Loucy (cell line): Measurements from ENCODE around the gene MT4.

Experiments
- H2AFZ ChIP-seq: fragments of 200-600 bp; sonication (generic); 2 replicates; pipeline ENCODE4 v1.6.0; 2016; ENCODE audit warnings: antibody characterized with exemption, mild to moderate bottlenecking, low read length, moderate library complexity
- H3F3A ChIP-seq: fragments of 200-600 bp; 2 replicates; pipeline ENCODE4 v1.6.0; 2016; ENCODE audit warnings: antibody characterized with exemption, low read depth, mild to moderate bottlenecking
- H3K27me3 ChIP-seq: fragments of 200-600 bp; sonication (generic); 2 replicates; pipeline ENCODE4 v1.6.1; 2014; ENCODE audit warnings: low read length, mild to moderate bottlenecking; ENCODE audit not compliant: insufficient read depth, poor library complexity, severe bottlenecking
- H3K36me3 ChIP-seq: fragments of 200-600 bp; sonication (generic); 2 replicates; pipeline ENCODE4 v1.6.1; 2016; ENCODE audit warnings: low read length; ENCODE audit not compliant: insufficient read depth
- H3K4me1 ChIP-seq: fragments of 200-600 bp; sonication (generic); 2 replicates; pipeline ENCODE4 v1.5.1; 2014; ENCODE audit warnings: low read length, mild to moderate bottlenecking; ENCODE audit not compliant: insufficient read depth, poor library complexity, severe bottlenecking
- H3K4me2 ChIP-seq: fragments of 200-600 bp; sonication (generic); 2 replicates; pipeline ENCODE4 v1.6.0; 2014; ENCODE audit warnings: antibody characterized with exemption, low read length, low read depth, mild to moderate bottlenecking; ENCODE audit not compliant: poor library complexity, severe bottlenecking
- H3K4me3 ChIP-seq: fragments of 200-600 bp; sonication (generic); 2 replicates; pipeline ENCODE4 v1.5.1; 2014; ENCODE audit warnings: low read length, mild to moderate bottlenecking, mixed read lengths; ENCODE audit not compliant: poor library complexity, severe bottlenecking
- H3K79me2 ChIP-seq: fragments of 200-600 bp; sonication (generic); 2 replicates; pipeline ENCODE4 v1.6.1; 2014; ENCODE audit warnings: low read length; ENCODE audit not compliant: insufficient read depth
- H3K9ac ChIP-seq: fragments of 200-600 bp; sonication (generic); 2 replicates; pipeline ENCODE4 v1.6.0; 2014; ENCODE audit warnings: mild to moderate bottlenecking, low read depth, low read length, moderate library complexity; ENCODE audit not compliant: poor library complexity, severe bottlenecking
- H3K9me2 ChIP-seq: fragments of 200-600 bp; sonication (generic); replicated peaks from 2 replicates; pipeline ENCODE4 v1.6.1; 2016; ENCODE audit warnings: low read depth, low read length, mixed read lengths
- H3K9me3 ChIP-seq: fragments of 200-600 bp; sonication (generic); 2 replicates; pipeline ENCODE4 v1.6.1; 2014; ENCODE audit warnings: mild to moderate bottlenecking, antibody characterized with exemption, low read length, low read depth; ENCODE audit not compliant: insufficient read depth
- H4K20me1 ChIP-seq: fragments of 200-600 bp; sonication (generic); 2 replicates; pipeline ENCODE4 v1.6.0; 2014; ENCODE audit warnings: antibody characterized with exemption, low read length, mild to moderate bottlenecking; ENCODE audit not compliant: insufficient read depth, poor library complexity, severe bottlenecking
- EZH2phosphoT487 ChIP-seq: fragments of 200-600 bp; IDR thresholded peaks from 2 replicates; pipeline ENCODE4 v1.6.1; 2018; ENCODE audit warnings: antibody characterized with exemption, mild to moderate bottlenecking, moderate library complexity, borderline replicate concordance
- TF ChIP-seq, protein P1 (sequence below): fragments of 200-600 bp; sonication (generic); conservative IDR thresholded peaks from 2 replicates; pipeline ENCODE4 v1.5.1; 2014; ENCODE audit warnings: mild to moderate bottlenecking, antibody characterized with exemption, low read length

The MT4 gene

DNA sequence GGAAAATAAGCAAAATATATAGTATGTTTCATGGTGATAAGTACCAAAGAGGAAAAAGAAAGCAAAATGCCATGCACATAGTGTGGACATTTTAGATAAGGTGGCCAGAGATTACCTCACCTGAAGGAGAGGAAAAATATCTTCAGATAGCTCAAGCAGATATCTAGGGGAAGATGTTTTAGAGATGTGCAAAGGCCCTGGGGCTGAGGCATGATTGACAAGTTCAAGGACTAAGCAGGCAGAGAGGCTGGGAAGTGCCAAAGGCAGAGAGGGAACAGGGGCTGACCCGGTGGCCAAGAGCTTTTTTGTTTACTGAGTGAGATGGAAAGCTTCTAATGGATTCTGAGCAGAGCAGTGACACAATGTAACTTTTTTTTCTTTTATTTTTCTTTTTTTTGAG lies 4.4 kb upstream of the MT4 start:
- H3K4me3 ChIP-seq, result no peak overlapping the region
- no peak for TF ChIP-seq EZH2phosphoT487
- TF ChIP-seq, protein P1, sequence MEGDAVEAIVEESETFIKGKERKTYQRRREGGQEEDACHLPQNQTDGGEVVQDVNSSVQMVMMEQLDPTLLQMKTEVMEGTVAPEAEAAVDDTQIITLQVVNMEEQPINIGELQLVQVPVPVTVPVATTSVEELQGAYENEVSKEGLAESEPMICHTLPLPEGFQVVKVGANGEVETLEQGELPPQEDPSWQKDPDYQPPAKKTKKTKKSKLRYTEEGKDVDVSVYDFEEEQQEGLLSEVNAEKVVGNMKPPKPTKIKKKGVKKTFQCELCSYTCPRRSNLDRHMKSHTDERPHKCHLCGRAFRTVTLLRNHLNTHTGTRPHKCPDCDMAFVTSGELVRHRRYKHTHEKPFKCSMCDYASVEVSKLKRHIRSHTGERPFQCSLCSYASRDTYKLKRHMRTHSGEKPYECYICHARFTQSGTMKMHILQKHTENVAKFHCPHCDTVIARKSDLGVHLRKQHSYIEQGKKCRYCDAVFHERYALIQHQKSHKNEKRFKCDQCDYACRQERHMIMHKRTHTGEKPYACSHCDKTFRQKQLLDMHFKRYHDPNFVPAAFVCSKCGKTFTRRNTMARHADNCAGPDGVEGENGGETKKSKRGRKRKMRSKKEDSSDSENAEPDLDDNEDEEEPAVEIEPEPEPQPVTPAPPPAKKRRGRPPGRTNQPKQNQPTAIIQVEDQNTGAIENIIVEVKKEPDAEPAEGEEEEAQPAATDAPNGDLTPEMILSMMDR, result no peak
- no peaks in the 10 kb centered on the region for H3K4me1 ChIP-seq
- no peak overlapping the region for H3K9ac ChIP-seq
- no peaks in the 10 kb centered on the region for H3K9me2 ChIP-seq
- no peak overlapping the region for H3K4me2 ChIP-seq
- no peaks in the 10 kb centered on the region for H3F3A ChIP-seq
- no peaks in the 10 kb centered on the region for H4K20me1 ChIP-seq
- H3K9me3 ChIP-seq, result no peaks in the 10 kb centered on the region
- H3K27me3 ChIP-seq, result no peaks in the 10 kb centered on the region
- no peaks in the 10 kb centered on the region for H3K79me2 ChIP-seq
- no peaks in the 10 kb centered on the region for H3K36me3 ChIP-seq
- H2AFZ ChIP-seq, result no peak overlapping the region

DNA sequence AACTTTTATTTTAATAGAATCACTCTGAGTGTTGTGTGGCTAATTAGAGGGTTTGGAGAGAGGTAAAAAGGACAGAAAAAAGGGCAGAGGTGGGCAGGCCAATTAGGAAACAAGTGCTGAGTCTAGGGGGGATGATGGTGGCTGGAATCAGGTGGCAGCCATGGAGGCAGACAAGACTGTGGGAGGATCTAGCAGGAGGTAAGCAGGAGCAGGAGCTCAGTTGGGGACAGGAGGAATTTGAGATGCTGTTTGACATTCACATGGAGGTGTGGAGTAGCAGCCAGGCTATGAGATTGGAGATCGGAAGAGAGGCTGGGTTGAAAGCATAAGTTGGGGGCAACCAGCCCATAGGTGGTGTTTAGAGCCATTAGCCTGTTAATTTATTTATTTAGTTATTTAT lies 3.7 kb upstream of the MT4 start:
- no peak for TF ChIP-seq EZH2phosphoT487
- TF ChIP-seq, protein P1, result no peak

DNA sequence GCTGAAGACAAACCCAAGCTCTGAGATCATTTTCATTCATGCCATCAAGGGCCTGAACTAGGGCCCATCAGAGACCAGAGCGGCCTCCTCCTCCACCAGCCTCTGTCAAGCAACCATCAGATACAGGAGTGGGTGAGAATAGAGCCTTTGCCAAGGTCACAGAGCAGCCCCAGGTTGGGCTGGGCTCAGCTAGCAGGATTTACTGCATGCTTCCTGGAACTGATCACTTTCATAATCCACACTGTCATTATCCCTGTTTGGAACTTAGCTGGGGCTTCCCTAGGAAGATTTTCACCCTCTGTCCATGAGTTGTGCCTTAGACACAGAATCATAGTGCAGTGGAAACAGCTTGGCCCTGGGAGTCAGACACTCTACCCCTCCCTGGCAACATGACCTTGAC lies 5.1 kb downstream of the MT4 start:
- Histone ChIP-seq H3K4me3 (no peak overlapping the region), H2AFZ (no peak overlapping the region), H3K9me3 (peaks cover 3% of the 10 kb centered on the region; the same call in 1 of the 2 replicates), H3K79me2 (no peaks in the 10 kb centered on the region), H3K4me1 (no peaks in the 10 kb centered on the region), H3K4me2 (no peak overlapping the region), H3F3A (no peaks in the 10 kb centered on the region), H3K27me3 (no peaks in the 10 kb centered on the region), H3K9ac (no peak overlapping the region), H3K36me3 (no peaks in the 10 kb centered on the region), H4K20me1 (no peaks in the 10 kb centered on the region), H3K9me2 (no peaks in the 10 kb centered on the region)
- TF ChIP-seq EZH2phosphoT487, result no peak
- TF ChIP-seq, protein P1, result no peak

More for the DNA sequence above, 3.7 kb upstream of the MT4 start:
- no peak overlapping the region for H2AFZ ChIP-seq
- H3K4me1 ChIP-seq, result no peaks in the 10 kb centered on the region
- no peaks in the 10 kb centered on the region for H3F3A ChIP-seq
- no peak overlapping the region for H3K4me2 ChIP-seq
- no peaks in the 10 kb centered on the region for H3K36me3 ChIP-seq
- no peaks in the 10 kb centered on the region for H3K79me2 ChIP-seq
- H4K20me1 ChIP-seq, result no peaks in the 10 kb centered on the region
- no peak overlapping the region for H3K4me3 ChIP-seq
- H3K9me3 ChIP-seq, result no peaks in the 10 kb centered on the region
- H3K27me3 ChIP-seq, result no peaks in the 10 kb centered on the region
- H3K9me2 ChIP-seq, result no peaks in the 10 kb centered on the region
- H3K9ac ChIP-seq, result no peak overlapping the region
